Measurements from ENCODE around the gene HADH. TPM values are rescaled to one million over a fixed set of nuclear protein-coding genes. Genes with fewer than 3 reads are reported as not detected.
"Not testable (repeated sequence)": the region's sequence is repeated elsewhere in the genome, so short reads cannot be mapped to it uniquely, and the experiment has no call there.

The HADH gene
- total RNA-seq, 1 donor from 2014 or later: 249 TPM

DNA sequence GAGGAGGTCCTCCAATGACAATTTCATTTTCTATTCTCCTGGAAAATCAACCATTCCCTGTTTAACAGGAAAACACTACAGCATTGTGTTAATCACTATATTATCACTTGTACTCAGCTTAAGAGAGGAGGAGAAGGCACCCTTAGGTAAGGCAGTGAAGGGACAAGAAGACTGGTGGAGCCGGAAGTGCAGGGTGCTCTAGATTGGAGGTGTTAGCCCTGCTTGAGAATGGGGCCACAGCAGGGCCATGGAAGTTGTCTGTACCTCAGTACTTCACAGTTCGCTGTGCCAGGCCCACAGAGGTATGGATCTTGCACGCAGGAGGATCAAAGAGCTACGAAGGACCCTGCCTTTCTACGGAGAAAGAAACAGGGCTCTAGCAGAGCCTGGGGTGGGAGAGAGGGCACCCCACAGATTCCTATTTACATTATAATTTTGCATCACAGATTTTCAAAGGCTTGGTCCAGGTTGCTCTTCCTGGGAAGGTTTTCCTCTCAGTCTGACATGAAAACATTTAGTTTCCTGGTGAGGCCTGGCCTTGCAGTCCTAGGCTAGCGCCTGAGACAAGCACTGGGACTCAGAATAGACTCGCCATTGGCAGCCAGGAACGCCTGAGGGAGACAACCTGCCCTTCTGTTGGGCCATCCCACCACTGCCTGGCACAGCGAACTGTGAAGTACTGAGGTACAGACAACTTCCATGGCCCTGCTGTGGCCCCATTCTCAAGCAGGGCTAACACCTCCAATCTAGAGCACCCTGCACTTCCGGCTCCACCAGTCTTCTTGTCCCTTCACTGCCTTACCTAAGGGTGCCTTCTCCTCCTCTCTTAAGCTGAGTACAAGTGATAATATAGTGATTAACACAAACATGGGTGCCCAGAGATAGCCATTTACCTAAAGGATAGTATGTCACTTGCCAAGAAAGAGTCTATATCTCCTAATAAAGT, 60.8 kb downstream of the HADH start:
- DNase-seq; ATAC-seq (ENCODE audit: poor library complexity): not testable (repeated sequence)
- intact Hi-C loops (cut with DNase I): loop anchor here (10.0 kb wide), 1 partner anchor 524 kb away; no protein-coding TSS in a partner anchor

DNA sequence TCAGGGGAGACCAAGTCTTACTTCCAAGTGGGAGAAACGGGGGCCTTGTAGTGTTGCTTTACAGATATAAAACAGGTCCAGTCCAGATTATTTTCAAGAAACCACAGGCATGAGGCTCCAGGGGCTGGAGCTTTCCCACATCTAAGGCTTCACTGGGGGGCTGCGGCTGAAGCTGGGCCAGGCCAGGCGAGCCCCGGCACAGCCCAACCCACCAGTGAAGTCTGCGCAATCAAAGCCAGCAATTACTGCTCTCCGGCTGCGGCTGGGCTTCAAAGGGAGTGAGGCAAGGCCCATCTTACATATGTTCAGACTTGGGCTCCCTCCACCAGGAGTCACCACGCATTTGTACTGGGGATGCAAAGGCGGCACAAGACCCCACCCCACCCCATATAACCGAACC, 61.7 kb downstream of the HADH start:
- no peak for ATAC-seq (ENCODE audit: poor library complexity)
- no peak for DNase-seq
- intact Hi-C loops (cut with DNase I): loop anchor here (10.0 kb wide), 1 partner anchor 523 kb away; no protein-coding TSS in a partner anchor

DNA sequence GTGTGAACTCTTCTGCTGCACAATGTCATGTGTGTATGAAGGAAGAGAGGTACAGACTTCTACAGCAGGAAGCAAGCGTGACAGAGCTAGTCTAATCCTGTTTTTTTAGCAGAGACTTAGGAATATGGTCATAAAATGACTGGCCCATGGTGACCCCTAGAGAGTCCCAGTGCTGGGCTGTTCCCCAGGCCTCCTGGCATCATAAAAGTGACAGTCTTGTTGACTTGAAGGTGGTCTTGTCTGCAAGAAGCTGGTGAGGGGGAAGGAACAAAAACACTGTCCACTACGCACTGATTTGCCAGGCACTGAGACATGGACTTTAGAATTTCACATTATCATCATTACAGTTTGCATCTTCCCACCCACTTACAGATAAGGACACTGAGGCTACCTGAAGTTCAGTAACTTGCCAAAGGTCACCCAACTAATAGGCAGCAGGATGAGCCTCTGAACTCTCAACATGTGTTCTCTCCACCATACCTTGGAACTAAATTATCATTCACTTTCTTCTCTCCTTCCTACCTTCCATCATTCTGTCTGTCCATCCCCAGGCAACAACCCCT, 63.0 kb downstream of the HADH start:
- DNase-seq: no peak
- intact Hi-C loops (cut with DNase I): loop anchor here (10.0 kb wide), 1 partner anchor 522 kb away; no protein-coding TSS in a partner anchor
- ATAC-seq (ENCODE audit: poor library complexity): no peak

DNA sequence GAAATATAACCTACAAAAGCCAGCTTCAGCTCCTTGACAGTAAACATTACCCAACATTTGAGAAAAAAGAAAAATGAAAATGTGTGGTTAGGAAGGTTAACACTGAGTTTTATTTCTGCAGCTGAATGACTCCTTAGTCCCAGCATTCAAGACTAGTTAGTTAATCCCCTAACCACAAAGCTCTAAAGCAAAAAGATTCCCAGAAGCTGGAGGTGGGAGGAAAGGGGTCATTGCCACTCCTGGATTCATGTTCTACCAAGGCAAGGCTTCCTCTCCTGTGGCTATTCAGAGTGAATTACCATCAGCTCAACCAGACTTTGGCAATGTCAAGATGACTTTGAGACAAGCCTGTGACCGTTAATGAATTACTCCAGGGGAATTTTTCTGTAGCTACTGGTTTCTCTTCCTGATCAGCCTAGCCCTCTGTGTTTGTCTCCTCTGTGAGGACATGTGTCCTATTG, 63.6 kb downstream of the HADH start:
- ATAC-seq (ENCODE audit: poor library complexity) (no peak), DNase-seq (no peak)
- intact Hi-C loops (cut with DNase I): loop anchor here (10.0 kb wide), 1 partner anchor 522 kb away; no protein-coding TSS in a partner anchor

DNA sequence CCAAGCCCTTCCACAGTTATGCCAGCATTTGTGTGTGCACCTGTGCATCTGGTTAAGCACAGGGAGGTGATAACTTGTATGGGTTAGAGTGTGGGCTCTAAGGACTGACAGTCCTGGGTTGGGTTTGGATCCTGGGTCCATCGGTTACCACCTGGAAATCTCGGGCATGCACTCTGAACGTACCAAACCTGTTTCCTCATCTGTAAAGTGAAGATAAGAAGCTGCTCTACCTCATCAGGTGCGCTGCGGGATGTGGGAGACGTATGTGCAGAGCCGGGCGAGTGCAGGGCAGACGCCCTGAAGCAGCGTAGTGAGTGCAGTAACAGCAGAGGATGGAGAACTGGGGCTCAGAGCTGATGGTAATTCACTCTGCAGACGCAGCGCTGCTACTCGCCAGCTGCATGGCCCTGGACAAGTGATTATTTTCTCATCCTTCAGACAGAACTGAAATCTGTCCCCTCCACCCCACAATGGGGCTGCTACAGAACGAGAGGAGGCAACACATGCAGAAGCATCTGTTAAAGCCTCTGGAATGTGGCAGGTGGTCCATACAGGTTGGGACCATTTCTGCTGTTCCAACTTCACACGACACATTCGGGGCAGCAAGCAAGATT, 64.4 kb downstream of the HADH start:
- intact Hi-C loops (cut with DNase I): loop anchor here (10.0 kb wide), 1 partner anchor 521 kb away; no protein-coding TSS in a partner anchor
- DNase-seq: no peak
- ATAC-seq (ENCODE audit: poor library complexity): no peak

DNA sequence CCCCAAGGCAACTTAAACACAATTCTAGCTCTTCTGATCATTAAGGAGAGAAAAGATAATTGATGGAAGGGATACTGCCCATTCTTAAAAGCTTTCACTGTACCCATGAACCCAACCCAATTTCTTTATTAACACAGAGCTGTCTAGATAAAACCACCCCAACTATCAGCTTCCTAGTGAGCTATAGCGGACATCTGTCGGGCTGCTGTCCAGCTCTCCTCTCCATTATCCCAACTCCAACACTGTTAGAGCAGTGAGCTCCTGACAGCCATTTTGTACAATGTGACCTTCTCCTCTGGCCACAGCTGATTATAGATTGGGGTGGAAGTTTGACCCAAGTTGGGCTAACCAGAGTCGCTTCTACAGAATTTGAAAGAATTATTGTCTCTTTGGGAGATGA, 66.1 kb downstream of the HADH start:
- ATAC-seq (ENCODE audit: poor library complexity) (no peak), DNase-seq (no peak)
- intact Hi-C loops (cut with DNase I): loop anchor here (10.0 kb wide), 1 partner anchor 519 kb away; no protein-coding TSS in a partner anchor

DNA sequence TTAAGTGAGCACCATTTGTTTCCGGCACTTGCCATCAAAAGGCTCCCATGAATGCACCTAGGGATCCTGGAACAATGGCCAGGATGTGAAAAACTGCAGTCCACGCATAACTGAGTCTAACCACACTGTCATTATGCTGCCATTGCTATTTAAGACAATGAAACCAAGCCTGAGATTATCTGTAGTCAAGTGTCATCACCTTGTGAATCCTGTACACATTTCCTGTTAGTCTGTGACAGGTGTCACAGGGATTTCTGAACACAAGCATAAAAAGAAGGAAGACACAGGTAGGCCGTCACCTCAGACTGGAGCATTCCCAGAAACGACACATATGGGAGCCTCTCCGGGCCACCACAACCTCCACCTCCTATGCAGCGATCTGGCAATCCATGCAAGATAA, 66.7 kb downstream of the HADH start:
- DNase-seq (no peak), ATAC-seq (ENCODE audit: poor library complexity) (no peak)
- intact Hi-C loops (cut with DNase I): loop anchor here (10.0 kb wide), 1 partner anchor 518 kb away; no protein-coding TSS in a partner anchor

DNA sequence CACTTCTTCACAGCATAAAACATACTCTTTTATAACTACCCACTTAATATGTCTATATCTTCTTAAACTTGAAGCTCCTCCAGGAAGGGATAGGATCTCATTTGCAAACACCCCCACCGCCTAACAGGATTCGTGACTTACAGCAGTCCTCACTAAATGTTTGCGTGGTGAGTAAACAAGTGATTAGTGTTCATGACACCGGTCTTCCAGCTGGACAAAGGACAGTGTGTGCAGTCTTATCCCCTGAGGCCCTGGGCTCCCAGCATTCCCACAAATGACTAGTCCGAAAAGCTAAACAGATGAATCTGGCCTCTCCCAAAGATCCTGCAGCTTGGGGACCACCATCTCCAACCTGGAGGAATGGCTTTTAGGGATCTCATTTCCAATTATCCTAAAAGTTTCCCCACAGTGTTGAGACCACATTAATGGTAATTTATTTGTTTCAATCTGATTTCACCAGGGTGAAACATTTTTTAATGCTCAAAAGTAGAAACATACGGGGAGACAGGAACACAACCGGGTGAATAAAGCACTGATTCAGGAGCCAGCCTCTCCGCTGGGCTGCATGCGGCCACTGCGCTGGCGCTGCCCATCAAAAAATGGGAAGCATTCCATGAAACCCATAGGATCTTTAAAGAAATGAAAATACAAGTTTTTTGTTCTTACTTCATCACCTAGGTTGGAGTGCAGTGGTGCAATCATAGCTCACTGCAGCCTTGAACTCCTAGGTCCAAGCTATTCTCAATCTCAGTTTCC, 69.2 kb downstream of the HADH start:
- DNase-seq (no peak), ATAC-seq (ENCODE audit: poor library complexity) (no peak)
- intact Hi-C loops (cut with DNase I): loop anchor here (10.0 kb wide), 1 partner anchor 516 kb away; no protein-coding TSS in a partner anchor

DNA sequence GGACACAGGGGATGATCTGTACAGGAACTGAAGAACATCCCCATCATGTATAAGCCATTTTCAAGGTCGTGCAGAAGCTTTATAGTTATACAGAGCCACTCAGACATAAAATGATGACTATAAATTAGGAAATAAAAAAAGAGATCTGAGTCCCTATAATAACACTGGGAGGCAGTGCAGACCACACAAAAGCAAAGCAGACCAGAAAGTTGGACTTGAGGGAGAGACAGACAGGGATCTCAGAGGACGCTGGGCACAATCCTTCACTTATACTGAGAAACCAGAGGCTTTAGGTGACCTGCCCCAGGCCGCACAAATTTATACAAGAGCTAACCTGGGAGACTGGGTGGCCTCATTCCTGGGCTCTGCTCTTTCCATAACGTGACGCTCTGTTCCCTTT, 70.5 kb downstream of the HADH start:
- ATAC-seq (ENCODE audit: poor library complexity) (no peak), DNase-seq (no peak)
- intact Hi-C loops (cut with DNase I): no loop called here

DNA sequence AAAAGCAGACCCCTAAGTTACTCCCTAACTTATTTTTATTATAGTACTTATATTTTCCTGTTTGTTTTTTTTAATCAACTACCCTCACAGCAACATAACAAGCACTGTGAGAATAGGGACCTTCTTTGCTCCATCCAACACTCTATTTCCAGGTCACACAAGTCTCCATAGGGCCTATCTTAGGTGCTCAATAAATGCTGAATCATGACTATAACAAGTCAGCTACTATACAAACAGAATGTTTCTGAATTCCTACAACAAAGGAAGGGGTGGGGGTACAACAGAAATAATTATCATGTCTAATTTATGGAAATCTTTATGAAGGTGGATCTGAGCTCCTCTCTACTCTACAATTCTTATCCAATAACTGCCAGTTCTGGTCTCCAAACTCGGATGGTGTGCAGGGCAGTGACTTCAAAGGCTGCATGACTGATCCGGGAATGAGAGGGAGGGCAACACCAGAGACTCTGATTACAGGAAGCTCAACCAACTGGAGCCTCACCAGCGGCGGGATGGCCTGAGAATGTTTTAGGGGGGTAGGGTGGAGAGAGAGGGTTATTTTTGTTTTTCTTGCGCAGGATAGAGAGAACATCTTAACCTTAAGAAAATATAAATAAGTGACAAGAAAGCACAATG, 71.1 kb downstream of the HADH start:
- intact Hi-C loops (cut with DNase I): no loop called here
- ATAC-seq (ENCODE audit: poor library complexity): no peak

DNA sequence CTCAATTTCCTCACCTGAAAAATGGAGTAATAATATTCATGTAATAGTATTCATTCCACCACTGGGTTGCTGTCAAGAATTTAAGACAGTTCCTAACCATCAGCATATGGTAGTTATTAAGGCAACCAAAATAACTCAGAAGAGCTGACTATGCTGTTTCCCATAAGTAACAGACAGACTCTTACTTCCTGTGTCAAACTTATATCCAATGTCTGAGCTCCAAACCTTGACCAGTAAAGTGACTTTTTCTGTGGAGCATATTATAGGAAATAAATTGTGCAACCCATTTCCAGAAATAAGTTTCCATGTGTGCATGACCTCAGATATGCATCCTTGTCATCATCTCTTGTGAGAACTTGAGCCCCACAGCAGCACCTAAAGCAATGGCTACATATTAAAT, 78.8 kb downstream of the HADH start:
- intact Hi-C loops (cut with DNase I): no loop called here
- DNase-seq (no peak), ATAC-seq (ENCODE audit: poor library complexity) (no peak)

More for the DNA sequence above, 71.1 kb downstream of the HADH start:
- DNase-seq: no peak

DNA sequence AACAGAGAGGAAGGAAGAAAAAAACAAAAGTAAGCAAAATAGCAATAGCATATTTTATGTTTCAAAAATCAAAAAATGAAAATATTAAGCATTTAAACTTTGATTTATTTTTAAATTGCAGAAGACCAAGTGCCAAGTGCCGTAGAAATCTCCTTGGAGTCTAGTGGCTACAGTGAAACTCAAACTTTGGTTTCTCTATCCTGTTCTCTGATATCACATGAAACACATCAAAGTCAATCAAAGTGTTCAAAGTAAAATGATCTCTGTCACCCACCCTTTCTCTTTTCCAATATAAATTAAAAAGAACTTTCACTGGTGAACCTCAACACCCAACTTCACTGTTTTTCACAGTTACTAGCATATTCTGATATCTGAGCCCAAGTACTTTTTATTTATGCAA, 81.1 kb downstream of the HADH start:
- DNase-seq (no peak), ATAC-seq (ENCODE audit: poor library complexity) (no peak)
- intact Hi-C loops (cut with DNase I): no loop called here

DNA sequence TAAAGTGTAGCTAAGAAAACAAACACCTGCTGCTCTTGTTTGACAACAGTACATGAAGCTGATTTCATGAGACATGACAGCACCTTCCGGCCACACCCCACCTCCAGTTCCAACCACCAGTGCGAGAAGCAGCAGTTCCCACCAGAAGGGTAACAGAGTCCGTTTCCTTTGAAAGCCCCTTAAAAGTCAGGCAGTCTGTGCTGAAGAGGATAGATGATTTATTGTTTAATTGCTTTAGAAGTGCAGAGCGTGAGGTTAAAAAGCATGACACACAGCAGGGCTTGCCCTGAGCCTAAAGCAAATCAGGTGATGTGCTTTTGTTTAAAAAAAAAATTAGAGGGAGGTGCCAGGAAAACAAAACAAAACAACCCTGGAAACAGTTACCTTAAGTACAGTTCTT, 82.6 kb downstream of the HADH start:
- intact Hi-C loops (cut with DNase I): no loop called here
- no peak for DNase-seq
- no peak for ATAC-seq (ENCODE audit: poor library complexity)

DNA sequence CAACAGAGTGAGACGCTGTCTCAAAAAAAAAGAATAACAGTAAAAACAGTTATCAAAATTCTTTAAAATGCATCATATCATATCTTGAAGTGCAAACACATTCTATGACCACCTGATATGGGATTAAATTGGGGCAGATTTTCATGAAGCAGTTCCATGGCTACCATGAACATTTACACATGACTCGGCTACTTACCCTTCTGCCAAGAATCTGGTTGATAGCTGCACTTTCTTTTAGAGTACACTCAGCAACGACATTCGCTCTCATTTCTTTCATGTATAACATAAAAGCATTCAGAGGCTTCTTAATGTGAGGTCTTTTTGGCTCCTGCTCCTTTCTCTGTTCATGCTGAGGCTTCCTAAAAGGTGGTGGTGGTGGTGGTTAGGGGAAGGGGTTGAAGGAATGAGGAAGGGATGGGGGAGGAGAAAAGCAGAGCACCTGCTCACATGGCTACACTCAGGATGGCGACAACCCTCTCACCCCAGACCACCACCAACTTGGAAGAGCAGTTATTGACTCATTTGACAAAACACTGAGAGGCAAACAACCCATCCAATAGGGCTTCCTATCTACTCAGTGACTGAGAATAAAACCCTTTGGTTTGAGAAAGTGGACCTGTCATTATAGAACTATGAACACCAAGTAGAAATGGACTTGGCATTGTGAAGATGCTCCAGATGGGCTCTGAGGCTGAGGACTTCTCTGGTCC, 88.5 kb downstream of the HADH start:
- intact Hi-C loops (cut with DNase I): no loop called here
- ATAC-seq (ENCODE audit: poor library complexity) (no peak), DNase-seq (no peak)

DNA sequence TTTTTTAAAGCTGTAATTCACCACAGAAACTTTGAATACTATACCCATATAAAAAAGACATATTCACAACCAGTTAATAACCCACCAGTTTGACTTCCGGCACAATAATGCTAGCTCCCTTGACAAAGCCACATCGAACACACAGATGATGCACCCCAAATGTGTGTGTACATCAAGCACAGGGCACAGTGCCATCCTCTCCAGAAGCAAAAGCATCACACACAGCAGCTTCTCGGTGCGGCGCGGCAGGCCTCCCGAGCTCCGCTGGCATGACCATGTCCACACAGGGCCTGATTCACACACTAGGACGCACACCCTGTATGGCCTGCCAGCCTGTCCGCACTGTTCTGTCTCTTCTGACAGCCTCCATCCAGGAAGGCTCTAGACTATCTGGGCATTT, 91.1 kb downstream of the HADH start:
- DNase-seq (no peak), ATAC-seq (ENCODE audit: poor library complexity) (no peak)
- intact Hi-C loops (cut with DNase I): no loop called here

DNA sequence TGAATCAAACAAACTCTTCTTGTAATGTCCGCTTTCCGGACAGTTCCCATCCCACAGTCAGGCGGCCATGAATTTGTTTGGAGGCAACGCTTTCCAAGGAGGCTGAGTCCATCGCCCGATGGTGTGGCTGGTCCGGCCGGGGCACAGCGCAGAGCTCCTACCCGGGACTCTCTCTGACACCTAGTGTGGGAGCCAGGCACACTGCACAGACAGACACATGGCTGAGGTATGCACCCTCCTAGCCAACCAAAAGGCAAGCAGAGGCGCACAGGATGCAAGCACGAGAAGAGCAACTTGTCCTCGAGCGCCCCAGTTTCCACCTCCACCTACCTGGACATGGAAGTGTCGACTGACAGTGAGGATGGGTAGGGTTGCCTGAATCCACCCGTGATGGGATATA, 91.6 kb downstream of the HADH start:
- ATAC-seq (ENCODE audit: poor library complexity) (no peak), DNase-seq (no peak)
- intact Hi-C loops (cut with DNase I): no loop called here

Measured in Right ventricle myocardium superior (tissue), 1 donor.